Upper lobe of left lung (tissue), 6 donors: Measurements from ENCODE around the gene C6orf141. TPM values are rescaled to one million over a fixed set of nuclear protein-coding genes. Genes with fewer than 3 reads are reported as not detected.

ENCODE experiments used
- ATAC-seq, 2 donors: fragments of 200-7000 bp; cut with Tn5 transposase; one replicate each; pipeline ENCODE4 v1.9.1; 2022; ENCODE audit warnings: mild to moderate bottlenecking in 2 of 2, moderate library complexity in 2 of 2; ENCODE audit not compliant: low FRiP score in 2 of 2
- DNase-seq, 2 donors: peaks; one replicate each; pipeline ENCODE4 v3.0.0-alpha.2; 2019 to 2020
- H3K27ac ChIP-seq, 4 donors: fragments of 200-600 bp; sonication (generic); one replicate each; pipeline ENCODE4 v1.5.1; 2016 to 2019
- H3K27me3 ChIP-seq, 4 donors: fragments of 200-600 bp; sonication (generic); one replicate each; pipeline ENCODE4 v1.5.1; 2017 to 2019
- H3K36me3 ChIP-seq, 4 donors: fragments of 200-600 bp; sonication (generic); one replicate each; pipeline ENCODE4 v1.5.1; 2016 to 2019
- H3K4me1 ChIP-seq, 4 donors: fragments of 200-600 bp; sonication (generic); one replicate each; pipeline ENCODE4 v1.5.1; 2018 to 2019
- H3K4me3 ChIP-seq, 4 donors: fragments of 200-600 bp; sonication (generic); one replicate each; pipeline ENCODE4 v1.5.1; 2017 to 2019; ENCODE audit warnings: mild to moderate bottlenecking in 2 of 4, moderate library complexity in 1 of 4
- H3K9me3 ChIP-seq, 4 donors: fragments of 200-600 bp; sonication (generic); one replicate each; pipeline ENCODE4 v1.5.1; 2018 to 2019
- EP300 ChIP-seq, 4 donors: sonication (generic); formaldehyde crosslinking; IDR thresholded peaks; one replicate each; pipeline ENCODE4 v1.5.1; 2017; ENCODE audit warnings: antibody characterized with exemption in 4 of 4, control low read depth in 2 of 4
- POLR2A ChIP-seq, 4 donors: fragments of 450-650 bp; IDR thresholded peaks; one replicate each; pipeline ENCODE4 v1.5.1; 2016 to 2017; ENCODE audit warnings: antibody characterized with exemption in 4 of 4, mild to moderate bottlenecking in 2 of 4
- POLR2AphosphoS5 ChIP-seq, 2 donors: sonication (generic); formaldehyde crosslinking; IDR thresholded peaks; one replicate each; pipeline ENCODE4 v1.5.1; 2017; ENCODE audit warnings: antibody characterized with exemption in 2 of 2
- WGBS, 2 donors: methylation state at CpG; one replicate each; pipeline ENCODE4 v1.1.5; 2017 to 2018; 5-methylcytosine and 5-hydroxymethylcytosine counted together
- total RNA-seq, 6 donors: library from RNA; depleted of rRNA in 4 of 6; stranded (reverse); fragments of >200 nt in 4 of 6; gene quantifications; one replicate each; pipeline versions ENCODE4 v1.1.0 to v1.2.1, GENCODE V29; 2016 to 2021
- TF ChIP-seq, protein P1 (sequence below), 6 experiments: fragments of 450-650 bp in 4 of 6; fragments of 200-600 bp in 2 of 6; sonication (generic) in 2 of 6; IDR thresholded peaks; one replicate each; pipeline ENCODE4 v1.5.1; 2016 to 2019; ENCODE audit warnings: antibody characterized with exemption in 6 of 6
- donor health status: DM: no; HTN: no; CAD: no; lungs with moderate emphysema.
- donor health status: DM: no; HTN: yes; CAD: no; lungs with severe emphysema.

Gene C6orf141
- total RNA-seq, 6 donors from 2014 or later = 1.2 to 2.9 (median 1.8) TPM

DNA sequence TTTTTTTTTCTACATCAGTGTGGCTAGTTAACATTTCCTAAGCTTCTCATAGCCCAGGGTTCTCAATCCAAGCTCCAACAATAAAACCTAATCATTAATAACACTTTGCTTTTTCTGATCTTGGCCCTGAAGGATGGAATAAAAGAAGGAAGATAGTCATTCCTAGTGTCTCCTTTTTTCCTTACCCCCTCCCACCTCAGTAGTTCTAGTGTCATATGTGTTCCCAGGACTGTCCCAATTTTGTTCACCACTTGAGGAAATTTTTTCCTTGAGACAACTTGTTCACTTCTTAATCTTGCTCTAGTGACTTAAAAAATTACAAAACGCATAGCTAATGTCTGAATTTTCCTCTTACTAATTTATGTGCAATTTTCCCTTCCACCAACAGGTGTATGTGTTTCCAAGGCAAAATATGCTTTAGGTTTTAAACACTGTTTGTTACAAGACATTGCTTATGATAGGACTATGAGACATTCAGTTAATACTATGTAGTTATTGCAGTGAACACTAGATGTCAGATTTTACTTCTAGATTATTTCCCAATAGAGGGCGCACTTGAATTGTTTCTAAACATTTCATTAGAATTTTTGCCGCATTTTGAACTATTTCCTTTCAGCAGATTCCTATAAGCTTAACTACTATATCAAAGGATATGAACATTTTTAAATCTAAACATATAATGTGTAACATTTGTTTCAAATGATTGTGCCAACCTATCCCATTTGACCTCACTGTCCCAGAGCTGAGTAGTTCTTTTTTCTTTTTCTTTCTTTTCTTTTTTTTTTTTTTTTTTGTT, 18.5 kb upstream of the C6orf141 start:
- H3K27me3 ChIP-seq = no peaks in the 10 kb centered on the region
- DNase-seq (no peak), ATAC-seq (peak; percentile 73 to 77)
- H3K4me3 ChIP-seq = no peak overlapping the region
- WGBS, 2 donors = 6 to 7% methylated on average over 3 of the region's 3 CpGs
- no peaks in the 10 kb centered on the region for H3K9me3 ChIP-seq
- no peak overlapping the region for H3K27ac ChIP-seq
- TF ChIP-seq, protein P1, sequence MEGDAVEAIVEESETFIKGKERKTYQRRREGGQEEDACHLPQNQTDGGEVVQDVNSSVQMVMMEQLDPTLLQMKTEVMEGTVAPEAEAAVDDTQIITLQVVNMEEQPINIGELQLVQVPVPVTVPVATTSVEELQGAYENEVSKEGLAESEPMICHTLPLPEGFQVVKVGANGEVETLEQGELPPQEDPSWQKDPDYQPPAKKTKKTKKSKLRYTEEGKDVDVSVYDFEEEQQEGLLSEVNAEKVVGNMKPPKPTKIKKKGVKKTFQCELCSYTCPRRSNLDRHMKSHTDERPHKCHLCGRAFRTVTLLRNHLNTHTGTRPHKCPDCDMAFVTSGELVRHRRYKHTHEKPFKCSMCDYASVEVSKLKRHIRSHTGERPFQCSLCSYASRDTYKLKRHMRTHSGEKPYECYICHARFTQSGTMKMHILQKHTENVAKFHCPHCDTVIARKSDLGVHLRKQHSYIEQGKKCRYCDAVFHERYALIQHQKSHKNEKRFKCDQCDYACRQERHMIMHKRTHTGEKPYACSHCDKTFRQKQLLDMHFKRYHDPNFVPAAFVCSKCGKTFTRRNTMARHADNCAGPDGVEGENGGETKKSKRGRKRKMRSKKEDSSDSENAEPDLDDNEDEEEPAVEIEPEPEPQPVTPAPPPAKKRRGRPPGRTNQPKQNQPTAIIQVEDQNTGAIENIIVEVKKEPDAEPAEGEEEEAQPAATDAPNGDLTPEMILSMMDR (IDR thresholded peaks at IDR 0.05) = peak; percentile 22 to 75 (median 52)
- no peak for TF ChIP-seq POLR2AphosphoS5 (IDR thresholded peaks at IDR 0.05)
- H3K36me3 ChIP-seq = no peaks in the 10 kb centered on the region
- no peaks in the 10 kb centered on the region for H3K4me1 ChIP-seq

DNA sequence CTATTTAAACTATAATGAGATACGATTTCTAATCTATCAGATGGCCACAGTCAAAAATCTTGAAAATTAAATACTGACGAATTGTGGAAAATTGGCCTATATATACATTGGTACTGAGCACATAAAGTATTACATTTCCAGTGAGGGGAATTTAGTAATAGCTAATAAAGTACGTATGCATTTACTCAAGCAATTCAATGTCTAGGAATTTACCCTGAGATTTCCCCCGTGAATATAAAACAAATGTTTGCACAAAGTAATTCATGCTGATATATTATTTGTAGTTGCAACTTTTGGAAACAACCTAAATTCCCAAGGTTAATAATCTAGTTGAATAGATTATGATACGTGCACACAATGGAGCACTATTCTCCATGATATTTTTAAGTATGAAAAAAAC, 14.7 kb upstream of the C6orf141 start:
- Histone ChIP-seq H3K4me3 (no peak overlapping the region), H3K27me3 (no peaks in the 10 kb centered on the region), H3K9me3 (no peaks in the 10 kb centered on the region), H3K4me1 (no peaks in the 10 kb centered on the region), H3K27ac (no peak overlapping the region), H3K36me3 (no peaks in the 10 kb centered on the region)
- 74 to 75% methylated on average over 5 of the region's 5 CpGs for WGBS, 2 donors
- ATAC-seq (no peak), DNase-seq (no peak)
- TF ChIP-seq, protein P1 (IDR thresholded peaks at IDR 0.05) = no peak
- TF ChIP-seq EP300 (IDR thresholded peaks at IDR 0.05) (no peak), POLR2AphosphoS5 (IDR thresholded peaks at IDR 0.05) (no peak), POLR2A (IDR thresholded peaks at IDR 0.05) (no peak)

DNA sequence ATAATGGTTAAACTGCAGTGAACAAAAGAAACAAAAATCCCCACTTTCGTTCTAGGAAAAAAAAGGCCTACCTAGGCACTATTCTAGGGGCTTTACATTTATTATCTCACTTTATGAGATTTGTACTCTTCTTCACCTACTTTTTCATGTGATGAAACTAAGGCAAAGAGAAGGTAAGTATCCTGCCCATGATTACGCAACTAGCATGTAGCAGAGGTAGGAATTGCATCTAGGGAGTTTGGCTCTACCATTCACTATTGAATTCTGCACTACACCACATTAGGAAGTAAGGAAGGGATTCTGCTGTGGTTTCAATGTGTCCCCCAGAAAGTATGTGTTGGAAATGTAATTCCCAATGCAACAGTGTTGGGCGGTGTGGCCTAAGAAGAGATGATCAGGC, 11.4 kb upstream of the C6orf141 start:
- Histone ChIP-seq H3K4me1 (no peaks in the 10 kb centered on the region), H3K36me3 (no peaks in the 10 kb centered on the region), H3K4me3 (no peak overlapping the region), H3K9me3 (no peaks in the 10 kb centered on the region), H3K27ac (no peak overlapping the region), H3K27me3 (no peaks in the 10 kb centered on the region)
- TF ChIP-seq, protein P1 (IDR thresholded peaks at IDR 0.05) = no peak
- no peak for TF ChIP-seq POLR2AphosphoS5 (IDR thresholded peaks at IDR 0.05)
- no peak for TF ChIP-seq POLR2A (IDR thresholded peaks at IDR 0.05)
- no peak for TF ChIP-seq EP300 (IDR thresholded peaks at IDR 0.05)
- 93 to 99% methylated on average over 3 of the region's 3 CpGs for WGBS, 2 donors
- ATAC-seq (no peak), DNase-seq (no peak)

DNA sequence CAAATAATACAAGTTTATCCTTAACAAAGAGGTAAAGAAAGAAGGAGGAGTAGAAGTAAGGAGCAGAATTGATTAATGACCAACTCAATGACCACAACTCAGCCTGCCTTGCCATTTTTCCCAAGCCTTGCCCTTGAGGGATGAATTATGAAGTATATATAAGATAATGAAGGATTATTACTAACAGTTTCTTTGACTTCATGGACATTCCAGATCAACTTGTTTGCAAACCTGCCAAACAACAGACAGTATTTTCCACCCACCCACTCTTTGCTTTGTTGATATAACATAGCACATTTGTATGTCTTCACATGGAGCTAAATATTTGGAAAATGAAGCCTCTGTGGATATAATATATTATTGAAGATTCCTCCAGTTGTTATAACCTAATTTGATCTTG, 9.9 kb upstream of the C6orf141 start:
- no peak for DNase-seq
- Histone ChIP-seq H3K36me3 (no peaks in the 10 kb centered on the region), H3K4me3 (no peak overlapping the region), H3K27me3 (no peaks in the 10 kb centered on the region), H3K27ac (no peak overlapping the region), H3K9me3 (no peaks in the 10 kb centered on the region), H3K4me1 (no peaks in the 10 kb centered on the region)
- ATAC-seq = no peak
- TF ChIP-seq POLR2AphosphoS5 (IDR thresholded peaks at IDR 0.05) = no peak
- TF ChIP-seq EP300 (IDR thresholded peaks at IDR 0.05) = no peak
- TF ChIP-seq, protein P1 (IDR thresholded peaks at IDR 0.05) = no peak
- no peak for TF ChIP-seq POLR2A (IDR thresholded peaks at IDR 0.05)

DNA sequence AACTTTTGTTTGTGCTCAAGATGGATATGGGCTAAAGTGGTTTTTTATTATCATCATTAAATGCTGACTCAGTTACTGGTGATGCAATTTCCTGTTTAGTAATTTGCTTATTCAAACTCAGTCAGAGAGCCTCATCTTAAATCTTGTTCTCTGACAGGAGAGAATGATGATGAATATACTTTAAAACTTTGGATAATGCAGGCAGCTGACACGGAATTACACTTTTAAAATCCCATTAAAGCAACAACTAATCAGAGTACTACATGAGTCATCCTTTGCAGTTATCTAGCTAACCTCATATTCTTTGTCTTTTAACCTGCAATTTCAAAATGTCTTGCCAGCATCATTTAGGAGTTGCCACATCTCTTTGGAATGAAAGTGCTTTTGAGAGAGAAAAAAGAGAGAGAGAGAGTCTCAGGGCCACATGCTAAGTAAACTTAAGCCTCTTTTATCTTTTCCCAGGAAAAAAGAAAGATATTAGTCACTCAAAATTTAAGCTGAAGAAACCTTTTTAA, 9.2 kb upstream of the C6orf141 start:
- ATAC-seq = no peak
- TF ChIP-seq EP300 (IDR thresholded peaks at IDR 0.05) = no peak
- TF ChIP-seq, protein P1 (IDR thresholded peaks at IDR 0.05) = no peak
- no peak for TF ChIP-seq POLR2AphosphoS5 (IDR thresholded peaks at IDR 0.05)
- TF ChIP-seq POLR2A (IDR thresholded peaks at IDR 0.05) = no peak
- no peaks in the 10 kb centered on the region for H3K27me3 ChIP-seq
- H3K27ac ChIP-seq = no peak overlapping the region
- no peak for DNase-seq
- H3K4me1 ChIP-seq = no peaks in the 10 kb centered on the region
- no peak overlapping the region for H3K4me3 ChIP-seq
- no peaks in the 10 kb centered on the region for H3K36me3 ChIP-seq
- 30 to 42% methylated on average over 1 of the region's 1 CpG for WGBS, 2 donors
- H3K9me3 ChIP-seq = no peaks in the 10 kb centered on the region
